ENCODE results near the gene MPC2. TPM values are rescaled to one million over a fixed set of nuclear protein-coding genes. Genes with fewer than 3 reads are reported as not detected.
"Not testable (repeated sequence)": the region's sequence is repeated elsewhere in the genome, so short reads cannot be mapped to it uniquely, and the experiment has no call there.

MPC2 gene
- total and polyA plus RNA-seq, 12 donors = 131 to 268 (median 222) TPM

- ATAC-seq (no peak), DNase-seq (no peak)
- TF ChIP-seq, protein P1, sequence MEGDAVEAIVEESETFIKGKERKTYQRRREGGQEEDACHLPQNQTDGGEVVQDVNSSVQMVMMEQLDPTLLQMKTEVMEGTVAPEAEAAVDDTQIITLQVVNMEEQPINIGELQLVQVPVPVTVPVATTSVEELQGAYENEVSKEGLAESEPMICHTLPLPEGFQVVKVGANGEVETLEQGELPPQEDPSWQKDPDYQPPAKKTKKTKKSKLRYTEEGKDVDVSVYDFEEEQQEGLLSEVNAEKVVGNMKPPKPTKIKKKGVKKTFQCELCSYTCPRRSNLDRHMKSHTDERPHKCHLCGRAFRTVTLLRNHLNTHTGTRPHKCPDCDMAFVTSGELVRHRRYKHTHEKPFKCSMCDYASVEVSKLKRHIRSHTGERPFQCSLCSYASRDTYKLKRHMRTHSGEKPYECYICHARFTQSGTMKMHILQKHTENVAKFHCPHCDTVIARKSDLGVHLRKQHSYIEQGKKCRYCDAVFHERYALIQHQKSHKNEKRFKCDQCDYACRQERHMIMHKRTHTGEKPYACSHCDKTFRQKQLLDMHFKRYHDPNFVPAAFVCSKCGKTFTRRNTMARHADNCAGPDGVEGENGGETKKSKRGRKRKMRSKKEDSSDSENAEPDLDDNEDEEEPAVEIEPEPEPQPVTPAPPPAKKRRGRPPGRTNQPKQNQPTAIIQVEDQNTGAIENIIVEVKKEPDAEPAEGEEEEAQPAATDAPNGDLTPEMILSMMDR (IDR thresholded peaks at IDR 0.05) = no peak
- no peak overlapping the region for H3K27ac ChIP-seq
- no peaks in the 10 kb centered on the region for H3K27me3 ChIP-seq
- H3K9me3 ChIP-seq = no peaks in the 10 kb centered on the region
- no peaks in the 10 kb centered on the region for H3K36me3 ChIP-seq
- peaks cover 0 to 1% (median 0%) of the 10 kb centered on the region in 9 donors for H3K4me1 ChIP-seq
- WGBS, 2 donors = 72 to 78% methylated on average over 2 of the region's 2 CpGs
- no peak overlapping the region for H3K4me3 ChIP-seq
- intact Hi-C loops (cut with DNase I) = no loop called here
Measured at GRCh38 chr1:167893798-167894197, 43.1 kb downstream of the MPC2 start.

DNA sequence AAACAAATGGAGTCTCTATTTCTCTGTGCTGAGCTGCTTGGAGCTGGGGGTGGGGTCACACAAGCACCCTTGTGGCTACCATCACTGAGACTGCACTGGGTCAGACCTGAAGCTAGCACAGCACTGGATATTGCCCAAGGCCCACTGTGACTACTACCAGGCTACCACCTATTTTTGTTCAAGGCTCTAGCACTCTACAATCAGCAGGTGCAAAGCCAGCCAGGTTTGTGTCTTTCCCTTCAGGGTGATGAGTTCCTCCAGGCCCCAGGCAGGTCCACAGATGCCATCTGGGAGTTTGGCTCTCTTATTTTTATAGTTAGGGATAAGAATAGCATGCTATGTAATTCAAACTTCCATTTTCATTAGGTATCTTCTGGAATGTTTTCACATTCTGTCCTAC, 46.5 kb downstream of the MPC2 start:
- Histone ChIP-seq H3K4me1 (no peaks in the 10 kb centered on the region), H3K9me3 (peaks cover 0 to 3% (median 0%) of the 10 kb centered on the region in 11 donors), H3K4me3 (no peak overlapping the region), H3K27me3 (no peaks in the 10 kb centered on the region), H3K27ac (no peak overlapping the region), H3K36me3 (no peaks in the 10 kb centered on the region)
- TF ChIP-seq, protein P1 (IDR thresholded peaks at IDR 0.05) = no peak
- DNase-seq (no peak), ATAC-seq (peak in 4 of 8 donors; percentile 31 to 75 (median 58))
- intact Hi-C loops (cut with DNase I) = no loop called here

- H3K36me3 ChIP-seq; intact Hi-C loops (cut with DNase I); H3K4me1 ChIP-seq; H3K27me3 ChIP-seq; H3K9me3 ChIP-seq; ATAC-seq; H3K27ac ChIP-seq; DNase-seq; H3K4me3 ChIP-seq: not testable (repeated sequence)
- WGBS, 2 donors = 85 to 98% methylated on average over 2 of the region's 2 CpGs
Measured at GRCh38 chr1:167887187-167887586, 49.7 kb downstream of the MPC2 start.

- Histone ChIP-seq H3K9me3 (peaks cover 0 to 3% (median 0%) of the 10 kb centered on the region in 11 donors), H3K27ac (no peak overlapping the region), H3K36me3 (no peaks in the 10 kb centered on the region), H3K4me3 (no peak overlapping the region), H3K4me1 (peaks cover 0 to 10% (median 0%) of the 10 kb centered on the region in 9 donors), H3K27me3 (no peaks in the 10 kb centered on the region)
- TF ChIP-seq, protein P1 (IDR thresholded peaks at IDR 0.05) = no peak
- ATAC-seq (no peak), DNase-seq (no peak)
- WGBS, 2 donors = 88 to 94% methylated on average over 8 of the region's 8 CpGs
- intact Hi-C loops (cut with DNase I) = no loop called here
Measured at GRCh38 chr1:167882376-167882775, 54.5 kb downstream of the MPC2 start.

DNA sequence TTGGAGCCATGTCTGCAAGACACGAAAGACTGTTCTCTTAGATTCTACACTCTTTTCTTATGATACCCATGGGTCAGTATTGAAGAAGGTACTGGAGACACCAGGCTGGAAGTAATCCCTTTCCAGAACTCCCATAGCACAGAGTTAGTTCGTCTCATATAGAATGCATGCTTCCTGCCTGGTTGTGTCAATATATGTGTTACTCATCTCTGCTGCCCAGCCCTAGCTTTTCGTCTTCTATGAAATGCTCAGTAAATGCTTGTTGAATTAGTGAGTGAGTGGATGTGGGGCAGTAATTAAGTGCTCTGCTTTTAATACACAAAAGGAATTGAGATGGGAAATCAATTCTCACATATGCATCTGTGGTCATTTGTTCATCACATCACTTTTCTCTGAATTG, 55.1 kb downstream of the MPC2 start:
- 86 to 90% methylated on average over 3 of the region's 3 CpGs for WGBS, 2 donors
- Histone ChIP-seq H3K27me3 (no peaks in the 10 kb centered on the region), H3K27ac (no peak overlapping the region), H3K4me1 (peaks cover 0 to 10% (median 0%) of the 10 kb centered on the region in 9 donors), H3K9me3 (peaks cover 0 to 3% (median 0%) of the 10 kb centered on the region in 11 donors), H3K4me3 (no peak overlapping the region), H3K36me3 (no peaks in the 10 kb centered on the region)
- intact Hi-C loops (cut with DNase I) = no loop called here
- no peak for DNase-seq
- no peak for ATAC-seq
- TF ChIP-seq, protein P1 (IDR thresholded peaks at IDR 0.05) = no peak
